ENCODE results near the gene SGSM1. TPM values are rescaled to one million over a fixed set of nuclear protein-coding genes. Genes with fewer than 3 reads are reported as not detected.
A peak's percentile ranks its signal among the peaks of the same experiment; 100 is the strongest.

Gene SGSM1
- total and polyA plus RNA-seq, 4 donors = 0.57 to 4.5 (median 2.7) TPM

DNA sequence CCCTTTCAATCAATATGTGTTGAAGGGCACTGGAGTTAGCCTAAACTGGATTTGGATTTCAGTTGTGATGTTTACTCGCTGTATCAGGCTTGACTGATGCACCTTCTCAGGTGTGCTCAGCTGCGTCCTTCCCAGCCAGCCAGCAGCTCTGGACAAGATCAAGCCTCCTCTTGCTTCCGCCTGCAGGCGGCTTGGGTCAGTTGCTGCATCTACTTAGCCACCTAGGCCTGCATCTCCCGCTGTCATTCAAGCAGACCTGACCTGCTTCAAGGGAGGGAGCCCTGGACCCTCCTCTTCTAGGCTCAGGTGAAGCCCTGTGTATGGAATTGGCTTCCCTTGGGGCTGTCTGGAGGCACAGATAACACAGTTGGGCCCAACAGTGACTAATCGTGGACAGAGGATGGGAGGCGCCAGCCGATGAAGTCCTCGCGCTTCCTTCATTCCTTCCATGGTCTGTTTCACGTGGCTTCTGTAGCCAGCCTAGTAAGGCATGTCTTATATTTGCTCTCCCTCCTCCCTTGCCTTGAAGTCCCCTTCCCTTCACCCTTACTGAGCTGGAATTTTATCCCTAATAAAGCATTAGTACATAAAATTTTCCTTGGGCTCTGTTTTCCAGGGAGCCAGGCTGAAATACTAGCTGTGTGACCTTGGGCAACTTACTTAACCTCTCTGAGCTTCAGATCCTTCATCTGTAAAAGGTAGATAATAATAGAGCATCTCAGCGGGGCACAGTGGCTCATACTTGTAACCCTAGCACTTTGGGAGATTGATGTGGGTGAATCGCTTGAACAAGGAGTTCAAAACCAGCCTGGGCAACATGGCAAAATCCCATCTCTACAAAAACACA, 142.6 kb downstream of the SGSM1 start:
- ATAC-seq (ENCODE audit: insufficient read depth, low FRiP score) = no peak
- no peak overlapping the region for H3K4me3 ChIP-seq
- no peak for DNase-seq
- H3K27ac ChIP-seq (ENCODE audit: low read depth in 1 of 2, low read length in 1 of 2) = no peak overlapping the region
- TF ChIP-seq, protein P1, sequence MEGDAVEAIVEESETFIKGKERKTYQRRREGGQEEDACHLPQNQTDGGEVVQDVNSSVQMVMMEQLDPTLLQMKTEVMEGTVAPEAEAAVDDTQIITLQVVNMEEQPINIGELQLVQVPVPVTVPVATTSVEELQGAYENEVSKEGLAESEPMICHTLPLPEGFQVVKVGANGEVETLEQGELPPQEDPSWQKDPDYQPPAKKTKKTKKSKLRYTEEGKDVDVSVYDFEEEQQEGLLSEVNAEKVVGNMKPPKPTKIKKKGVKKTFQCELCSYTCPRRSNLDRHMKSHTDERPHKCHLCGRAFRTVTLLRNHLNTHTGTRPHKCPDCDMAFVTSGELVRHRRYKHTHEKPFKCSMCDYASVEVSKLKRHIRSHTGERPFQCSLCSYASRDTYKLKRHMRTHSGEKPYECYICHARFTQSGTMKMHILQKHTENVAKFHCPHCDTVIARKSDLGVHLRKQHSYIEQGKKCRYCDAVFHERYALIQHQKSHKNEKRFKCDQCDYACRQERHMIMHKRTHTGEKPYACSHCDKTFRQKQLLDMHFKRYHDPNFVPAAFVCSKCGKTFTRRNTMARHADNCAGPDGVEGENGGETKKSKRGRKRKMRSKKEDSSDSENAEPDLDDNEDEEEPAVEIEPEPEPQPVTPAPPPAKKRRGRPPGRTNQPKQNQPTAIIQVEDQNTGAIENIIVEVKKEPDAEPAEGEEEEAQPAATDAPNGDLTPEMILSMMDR (IDR thresholded peaks at IDR 0.05; ENCODE audit: control extremely low read depth, extremely low read depth) = no peak
- H3K9me3 ChIP-seq (ENCODE audit: control insufficient read depth in 4 of 4, insufficient read depth in 3 of 4, low read length in 3 of 4) = no peaks in the 10 kb centered on the region
- H3K36me3 ChIP-seq (ENCODE audit: control insufficient read depth in 4 of 4, insufficient read depth in 4 of 4, low read length in 4 of 4) = no peaks in the 10 kb centered on the region
- H3K27me3 ChIP-seq (ENCODE audit: control insufficient read depth in 3 of 3, insufficient read depth in 3 of 3, low read length in 2 of 3) = peaks cover 0 to 17% (median 3%) of the 10 kb centered on the region in 3 donors
- no peak overlapping the region for H3K9ac ChIP-seq (ENCODE audit: insufficient read depth in 1 of 2, low read length in 2 of 2)
- H3K4me1 ChIP-seq (ENCODE audit: control insufficient read depth in 5 of 5, insufficient read depth in 5 of 5, low read length in 5 of 5) = peaks cover 0 to 11% (median 0%) of the 10 kb centered on the region in 5 donors
- 88 to 91% methylated on average over 13 of the region's 13 CpGs for WGBS, 2 donors

DNA sequence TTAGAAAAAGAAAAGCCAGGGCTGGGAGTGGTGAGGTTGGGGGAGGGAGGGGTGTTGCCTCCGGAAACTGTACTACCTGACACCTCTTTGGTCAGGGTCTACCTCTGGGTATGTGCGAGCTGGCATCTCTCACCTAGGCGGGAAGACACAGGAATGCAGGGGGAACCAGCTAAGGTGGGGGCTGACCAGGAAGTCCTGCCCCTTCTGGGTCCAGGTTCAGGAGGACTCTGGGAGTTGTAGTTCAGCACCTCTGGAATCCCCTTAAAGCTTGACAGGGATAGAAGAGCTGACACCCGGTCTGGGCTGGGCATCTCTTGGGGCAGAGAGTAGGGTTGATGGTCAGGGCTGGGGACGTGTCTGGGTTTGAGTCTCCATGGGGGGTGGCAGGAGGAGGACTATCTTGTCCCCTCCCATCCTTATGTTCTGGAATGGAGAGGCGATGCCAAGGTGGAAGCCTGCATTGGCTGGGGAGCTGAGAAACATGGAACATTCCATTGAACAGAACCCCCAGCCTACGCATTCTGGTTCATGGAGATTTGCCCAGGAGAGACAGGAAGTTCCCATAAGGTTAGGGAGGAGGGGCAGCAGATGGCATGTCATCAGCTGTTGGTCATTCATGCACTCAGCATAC, 144.4 kb downstream of the SGSM1 start:
- Histone ChIP-seq H3K4me3 (no peak overlapping the region), H3K36me3 (ENCODE audit: control insufficient read depth in 4 of 4, insufficient read depth in 4 of 4, low read length in 4 of 4) (no peaks in the 10 kb centered on the region), H3K27me3 (ENCODE audit: control insufficient read depth in 3 of 3, insufficient read depth in 3 of 3, low read length in 2 of 3) (peaks cover 0 to 25% (median 3%) of the 10 kb centered on the region in 3 donors), H3K9ac (ENCODE audit: insufficient read depth in 1 of 2, low read length in 2 of 2) (no peak overlapping the region), H3K27ac (ENCODE audit: low read depth in 1 of 2, low read length in 1 of 2) (no peak overlapping the region), H3K9me3 (ENCODE audit: control insufficient read depth in 4 of 4, insufficient read depth in 3 of 4, low read length in 3 of 4) (no peaks in the 10 kb centered on the region), H3K4me1 (ENCODE audit: control insufficient read depth in 5 of 5, insufficient read depth in 5 of 5, low read length in 5 of 5) (peaks cover 0 to 20% (median 0%) of the 10 kb centered on the region in 5 donors)
- TF ChIP-seq, protein P1 (IDR thresholded peaks at IDR 0.05; ENCODE audit: control extremely low read depth, extremely low read depth) = no peak
- DNase-seq (peak in 1 of 3 donors; percentile 29), ATAC-seq (ENCODE audit: insufficient read depth, low FRiP score) (no peak)
- WGBS, 2 donors = 28 to 30% methylated on average over 7 of the region's 7 CpGs

DNA sequence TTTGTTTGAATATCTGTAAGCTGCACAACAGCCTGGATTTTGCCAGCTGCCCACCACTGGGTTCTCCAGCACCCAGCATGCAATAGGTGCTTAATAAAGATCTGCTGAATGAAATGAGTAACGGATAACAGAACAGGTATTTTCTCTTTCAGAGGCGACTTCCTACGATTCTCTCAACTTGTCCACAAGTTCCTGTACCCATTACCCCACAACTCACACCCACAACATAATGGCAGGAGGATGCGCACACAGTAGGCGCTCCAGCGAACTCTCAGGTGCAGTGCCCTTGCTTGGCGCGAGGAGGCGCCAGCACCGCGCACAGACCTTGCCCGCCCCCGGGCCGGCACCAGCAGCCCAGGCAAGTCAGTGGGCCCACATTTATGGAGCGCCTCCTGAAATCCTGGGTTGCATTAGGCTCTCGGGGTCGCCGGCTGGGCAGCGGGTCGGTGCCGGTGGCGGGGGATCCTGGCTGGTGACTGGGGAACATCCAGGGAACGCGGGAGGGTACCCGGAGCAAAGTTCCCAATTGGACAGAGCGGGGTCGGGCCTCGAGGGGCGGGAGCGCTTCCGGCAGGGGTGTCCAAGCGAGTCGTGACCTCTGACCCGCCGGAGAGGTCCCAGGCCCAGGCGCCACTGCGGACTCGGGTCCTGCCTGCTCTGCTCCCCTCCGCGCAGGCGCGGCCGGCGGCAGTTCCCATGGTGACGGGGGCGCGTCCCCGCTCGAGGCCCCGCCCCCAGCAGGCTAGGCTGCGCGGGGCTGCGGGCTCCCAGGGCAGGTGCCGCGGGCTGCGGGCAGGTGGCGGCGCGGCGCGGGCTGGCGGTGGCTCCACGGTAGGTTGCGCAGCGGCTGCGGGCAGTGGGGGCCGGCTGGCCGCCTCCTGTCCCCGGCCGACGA, 146.2 kb downstream of the SGSM1 start, which contains the start of gene KIAA1671:
Gene KIAA1671, plus strand, starts transcription at position 775 of the 895 bp plus-strand sequence. CDS start 75,284 bp downstream, outside the sequence.
- WGBS, 2 donors = 2% methylated on average over 58 to 71 of the region's 71 CpGs
- Histone ChIP-seq H3K4me1 (ENCODE audit: control insufficient read depth in 5 of 5, insufficient read depth in 5 of 5, low read length in 5 of 5) (peaks cover 0 to 24% (median 0%) of the 10 kb centered on the region in 5 donors), H3K9me3 (ENCODE audit: control insufficient read depth in 4 of 4, insufficient read depth in 3 of 4, low read length in 3 of 4) (no peaks in the 10 kb centered on the region), H3K9ac (ENCODE audit: insufficient read depth in 1 of 2, low read length in 2 of 2) (peak within 1 kb of the TSS in 1 of 2 donors; percentile 55), H3K4me3 (peak within 1 kb of the TSS; percentile 63), H3K27me3 (ENCODE audit: control insufficient read depth in 3 of 3, insufficient read depth in 3 of 3, low read length in 2 of 3) (peaks cover 0 to 25% (median 3%) of the 10 kb centered on the region in 3 donors), H3K36me3 (ENCODE audit: control insufficient read depth in 4 of 4, insufficient read depth in 4 of 4, low read length in 4 of 4) (no peaks in the 10 kb centered on the region), H3K27ac (ENCODE audit: low read depth in 1 of 2, low read length in 1 of 2) (peak within 1 kb of the TSS; percentile 59 to 93)
- TF ChIP-seq, protein P1 (IDR thresholded peaks at IDR 0.05; ENCODE audit: control extremely low read depth, extremely low read depth) = peak; percentile 82
- peak; percentile 95 for ATAC-seq (ENCODE audit: insufficient read depth, low FRiP score)
- DNase-seq = peak; percentile 70 to 83 (median 82)

Measured in lung (tissue), 12 donors.